Embryonic facial prominence (tissue), 1 donor: ENCODE data around the gene RDH16.
A peak's percentile ranks its signal among the peaks of the same experiment; 100 is the strongest.
"Not testable (repeated sequence)": the region's sequence is repeated elsewhere in the genome, so short reads cannot be mapped to it uniquely, and the experiment has no call there.

Experiments
- DNase-seq: peaks from one replicate; pipeline ENCODE4 v3.0.0-alpha.2; 2016; ENCODE audit errors: extremely low spot score

The RDH16 gene

GRCh38 chr12:56988207-56988739 lies 30.9 kb upstream of the RDH16 start:
- no peak for DNase-seq

GRCh38 chr12:56987551-56988053 lies 30.2 kb upstream of the RDH16 start:
- peak; percentile 32 for DNase-seq

- no peak for DNase-seq
Measured at GRCh38 chr12:56987011-56987410, 29.6 kb upstream of the RDH16 start.

- peak; percentile 5 for DNase-seq
Measured at GRCh38 chr12:56985714-56986113, 28.3 kb upstream of the RDH16 start.

GRCh38 chr12:56983386-56983785 lies 26.0 kb upstream of the RDH16 start:
- no peak for DNase-seq

GRCh38 chr12:56982578-56983236 lies 25.3 kb upstream of the RDH16 start:
- DNase-seq: not testable (repeated sequence)

GRCh38 chr12:56980941-56981530 lies 23.6 kb upstream of the RDH16 start:
- DNase-seq: no peak

- no peak for DNase-seq
Measured at GRCh38 chr12:56980268-56980667, 22.9 kb upstream of the RDH16 start.

GRCh38 chr12:56979628-56980027 lies 22.2 kb upstream of the RDH16 start:
- no peak for DNase-seq

- no peak for DNase-seq
Measured at GRCh38 chr12:56978397-56979138, 21.2 kb upstream of the RDH16 start.

GRCh38 chr12:56977361-56977760 lies 20.0 kb upstream of the RDH16 start:
- DNase-seq: not testable (repeated sequence)

- not testable (repeated sequence) for DNase-seq
Measured at GRCh38 chr12:56974224-56974623, 16.8 kb upstream of the RDH16 start.

- not testable (repeated sequence) for DNase-seq
Measured at GRCh38 chr12:56968910-56969309, 11.5 kb upstream of the RDH16 start.

- DNase-seq: not testable (repeated sequence)
Measured at GRCh38 chr12:56965997-56966642, 8.7 kb upstream of the RDH16 start.

GRCh38 chr12:56965124-56965523 lies 7.7 kb upstream of the RDH16 start:
- not testable (repeated sequence) for DNase-seq

GRCh38 chr12:56963557-56963956 lies 6.1 kb upstream of the RDH16 start:
- DNase-seq: not testable (repeated sequence)

- not testable (repeated sequence) for DNase-seq
Measured at GRCh38 chr12:56962247-56962646, 4.8 kb upstream of the RDH16 start.

- DNase-seq: no peak
Measured at GRCh38 chr12:56958422-56958821, 1.0 kb upstream of the RDH16 start.

GRCh38 chr12:56955631-56956256 lies 1.7 kb downstream of the RDH16 start:
- DNase-seq: no peak

GRCh38 chr12:56954958-56955355 lies 2.5 kb downstream of the RDH16 start:
- DNase-seq: no peak
